Stimulated activated CD4-positive, alpha-beta T cell treated with anti-CD3 and anti-CD28 coated beads, TNF-alpha, amount 100 ng/mL, for 4 hours (primary cell): Measurements from ENCODE around the gene CGNL1.

Source experiments
- DNase-seq, 3 experiments: peaks; one replicate each; pipeline ENCODE4 v3.0.0-alpha.2; 2020; ENCODE audit warnings: low read depth in 3 of 3

CGNL1 gene

DNA sequence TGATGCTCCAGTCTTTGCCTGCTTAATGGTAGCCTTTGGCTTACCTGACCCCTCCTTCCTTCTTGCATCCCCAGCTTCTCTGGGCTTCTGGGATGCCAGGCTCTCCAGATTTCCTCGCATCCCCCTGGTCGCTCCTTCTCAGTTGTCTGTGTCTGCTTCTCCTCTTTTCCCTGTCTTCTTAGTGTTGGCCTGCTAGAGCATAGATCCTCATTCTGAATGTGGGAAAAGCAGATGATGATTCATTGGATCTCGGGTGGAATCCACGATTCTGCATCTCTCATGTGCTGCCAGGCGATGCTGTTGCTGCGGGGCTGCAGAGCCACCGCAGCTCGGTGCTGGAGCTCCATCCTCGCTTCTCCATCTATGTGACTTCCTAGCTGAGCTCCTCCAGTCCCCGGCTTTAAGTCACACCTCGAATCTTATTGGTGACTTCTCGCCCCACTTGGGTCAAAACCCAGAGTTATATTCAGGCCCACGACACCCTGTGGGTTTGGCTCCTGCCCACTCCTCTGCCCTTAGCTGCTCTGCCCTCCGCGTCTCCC is 47.4 kb downstream of the CGNL1 start:
- no peak for DNase-seq

DNA sequence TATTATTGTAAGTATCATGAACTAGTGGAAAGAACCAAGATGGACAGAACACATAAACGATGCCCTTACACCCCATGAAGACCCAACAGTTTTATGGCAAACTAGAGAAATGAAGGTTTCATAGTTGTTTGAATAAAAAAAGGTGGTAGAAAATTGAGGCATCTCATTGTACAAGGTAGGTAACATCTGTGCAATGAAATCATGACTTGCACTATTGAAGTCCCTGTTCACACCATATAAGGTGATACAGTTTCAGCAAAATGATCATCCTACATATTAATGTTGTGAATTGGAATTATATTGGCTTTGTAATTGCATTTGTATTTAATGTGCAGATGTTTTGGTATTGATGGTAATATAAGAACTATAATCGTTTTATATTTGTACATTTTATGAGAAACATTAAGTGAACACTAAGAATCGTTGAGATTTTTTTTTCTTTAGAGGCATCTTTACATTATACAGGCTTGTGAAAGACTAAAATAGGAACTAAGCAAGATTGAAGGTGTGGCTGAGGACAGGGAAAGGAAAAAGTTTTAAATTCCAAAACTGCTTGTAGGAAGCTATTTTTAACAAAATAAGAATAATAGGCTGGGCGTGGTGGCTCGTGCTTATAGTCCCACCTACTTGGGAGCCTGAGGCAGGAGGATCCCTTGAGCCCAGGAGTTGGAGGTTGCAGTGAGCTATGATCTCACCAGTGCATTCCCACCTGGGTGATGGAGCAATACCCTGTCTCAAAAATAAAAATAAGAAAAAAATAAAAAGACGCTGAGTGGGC is 48.5 kb downstream of the CGNL1 start:
- no peak for DNase-seq

DNA sequence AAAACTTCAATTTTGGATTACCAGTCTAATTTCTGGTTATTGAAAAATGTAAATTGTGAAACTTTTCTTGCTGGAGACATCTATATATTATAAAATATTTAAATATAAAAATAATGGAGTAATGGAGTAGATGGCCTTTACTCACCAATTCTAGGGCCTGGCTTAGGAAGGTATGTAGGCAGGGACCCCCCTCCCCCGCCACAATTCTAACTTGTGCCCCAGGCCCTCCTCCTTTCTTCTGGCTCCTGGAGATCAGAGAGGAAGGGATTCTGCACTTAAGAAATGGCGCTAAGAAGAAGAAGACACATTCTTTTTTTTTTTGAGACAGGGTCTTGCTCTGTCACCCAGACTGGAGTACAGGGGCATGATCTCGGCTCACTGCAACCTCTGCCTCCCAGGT is 49.5 kb downstream of the CGNL1 start:
- no peak for DNase-seq

DNA sequence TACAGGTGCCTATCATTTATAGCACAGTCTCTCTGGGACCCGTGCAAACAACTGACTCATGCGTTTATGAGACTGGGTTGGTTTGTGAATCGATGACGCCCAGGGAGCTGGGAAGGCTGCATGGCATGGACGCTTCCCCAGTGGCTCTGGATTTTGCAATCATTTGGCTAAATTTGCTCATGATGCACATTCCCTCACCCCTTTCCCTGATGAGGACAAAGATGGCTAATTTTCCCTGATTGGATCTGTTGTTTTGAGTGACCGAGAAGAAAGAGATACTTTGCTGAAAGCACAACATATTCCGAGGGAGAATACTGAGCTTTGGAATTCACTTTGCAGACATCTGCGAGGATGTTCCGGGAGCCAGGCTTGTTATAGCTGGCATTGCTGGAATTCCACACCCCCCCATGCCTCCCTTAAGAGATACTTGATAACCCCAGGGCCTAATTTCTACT is 51.1 kb downstream of the CGNL1 start:
- no peak for DNase-seq

DNA sequence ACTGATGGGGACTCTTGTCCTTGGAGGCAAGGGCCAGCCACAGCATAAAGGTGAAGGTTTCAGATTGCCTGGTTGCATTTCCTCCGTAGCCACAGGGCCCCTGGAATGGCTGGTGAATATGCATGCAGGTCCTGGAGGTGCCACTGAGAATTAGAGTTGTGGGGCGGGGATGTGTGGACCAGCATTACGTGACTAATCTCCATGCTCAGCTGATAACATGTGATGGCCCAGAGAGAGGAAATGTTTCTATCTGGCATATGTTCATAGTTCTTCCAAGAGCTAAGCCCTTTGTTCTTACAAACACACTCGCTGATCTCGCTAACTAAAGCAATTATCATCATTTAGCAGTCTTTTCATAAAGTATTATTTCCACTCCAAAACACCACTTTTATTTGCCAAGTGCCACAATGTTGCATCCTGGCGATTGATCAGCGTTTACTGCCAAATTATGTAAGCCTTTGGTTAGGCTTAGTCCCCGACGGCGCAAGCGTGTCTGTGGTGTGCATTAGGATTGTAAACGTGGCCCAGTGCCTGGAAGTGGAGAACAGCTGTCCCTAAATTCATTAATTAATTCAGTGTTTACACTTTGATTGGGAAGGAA is 55.9 kb downstream of the CGNL1 start:
- no peak for DNase-seq

DNA sequence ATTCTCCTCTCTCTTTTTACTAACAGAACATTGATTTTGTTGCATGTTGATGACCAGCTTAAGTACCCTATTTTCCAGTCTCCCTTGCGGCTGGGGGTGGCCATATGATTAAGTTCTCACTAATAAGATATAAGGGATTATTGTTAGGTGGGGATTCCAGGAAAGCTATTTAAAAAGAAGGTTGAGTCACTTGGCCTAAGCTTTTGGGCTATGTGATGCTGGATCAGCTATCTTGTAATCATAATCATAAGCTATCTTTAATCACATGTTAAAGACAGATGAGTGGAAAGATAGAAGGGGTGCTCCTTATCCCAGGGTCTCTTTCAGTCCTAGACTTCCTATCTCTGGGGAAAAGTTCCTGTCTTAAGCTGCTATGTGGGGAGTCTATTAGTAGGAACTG is 59.9 kb downstream of the CGNL1 start:
- no peak for DNase-seq

DNA sequence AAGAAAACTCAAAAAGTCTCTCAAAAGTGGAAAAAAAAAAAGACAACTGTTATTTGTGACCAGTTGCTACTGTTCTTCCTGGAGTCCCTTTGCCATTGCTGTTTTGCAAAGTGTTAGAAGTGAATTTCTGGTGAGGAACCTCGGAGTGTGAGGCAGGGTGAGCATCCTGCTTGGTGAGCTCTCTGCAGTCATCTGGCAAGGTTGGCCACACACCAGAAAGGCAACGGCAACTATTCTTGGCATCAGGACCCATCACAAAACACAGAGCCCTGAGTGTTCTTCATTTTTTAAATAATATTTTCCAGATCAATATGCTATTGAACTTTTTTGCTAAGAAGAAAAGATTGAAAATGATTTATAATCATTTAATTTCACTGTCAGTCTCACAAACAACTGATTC is 60.7 kb downstream of the CGNL1 start:
- no peak for DNase-seq

DNA sequence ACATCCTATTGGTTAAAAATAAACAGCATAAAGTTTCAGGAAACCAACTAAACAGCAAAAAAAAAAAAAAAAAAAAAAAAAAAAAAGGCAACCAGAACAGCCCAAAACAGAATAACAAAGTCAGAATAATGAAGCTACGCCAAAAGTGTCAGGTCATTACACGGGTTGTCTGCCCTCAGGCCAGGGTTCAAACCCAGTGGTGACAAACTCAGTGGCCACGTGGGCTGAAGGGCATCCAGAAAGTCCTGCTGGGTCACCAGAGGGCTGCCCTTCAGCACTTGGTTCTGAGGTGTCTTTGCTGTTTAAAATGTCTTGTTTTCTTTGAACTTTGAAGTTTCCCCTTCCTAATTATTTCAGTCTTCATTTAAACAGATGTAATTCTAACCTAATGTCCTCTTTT is 61.3 kb downstream of the CGNL1 start:
- DNase-seq = no peak

DNA sequence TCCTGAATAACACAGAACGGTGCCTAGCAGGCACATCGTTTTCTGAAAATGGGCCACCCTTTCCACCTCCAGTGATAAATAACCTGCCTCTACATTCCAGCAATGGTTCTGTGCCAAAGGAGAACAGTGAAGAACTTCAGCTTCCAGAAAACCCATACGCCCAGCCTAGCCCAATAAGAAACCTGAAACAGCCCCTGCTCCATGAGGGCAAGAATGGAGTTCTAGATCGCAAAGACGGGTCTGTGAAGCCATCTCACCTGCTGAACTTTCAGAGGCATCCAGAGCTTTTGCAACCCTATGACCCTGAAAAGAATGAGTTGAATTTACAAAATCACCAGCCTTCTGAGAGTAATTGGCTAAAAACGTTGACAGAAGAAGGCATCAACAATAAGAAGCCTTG is 61.9 kb downstream of the CGNL1 start:
- no peak for DNase-seq

DNA sequence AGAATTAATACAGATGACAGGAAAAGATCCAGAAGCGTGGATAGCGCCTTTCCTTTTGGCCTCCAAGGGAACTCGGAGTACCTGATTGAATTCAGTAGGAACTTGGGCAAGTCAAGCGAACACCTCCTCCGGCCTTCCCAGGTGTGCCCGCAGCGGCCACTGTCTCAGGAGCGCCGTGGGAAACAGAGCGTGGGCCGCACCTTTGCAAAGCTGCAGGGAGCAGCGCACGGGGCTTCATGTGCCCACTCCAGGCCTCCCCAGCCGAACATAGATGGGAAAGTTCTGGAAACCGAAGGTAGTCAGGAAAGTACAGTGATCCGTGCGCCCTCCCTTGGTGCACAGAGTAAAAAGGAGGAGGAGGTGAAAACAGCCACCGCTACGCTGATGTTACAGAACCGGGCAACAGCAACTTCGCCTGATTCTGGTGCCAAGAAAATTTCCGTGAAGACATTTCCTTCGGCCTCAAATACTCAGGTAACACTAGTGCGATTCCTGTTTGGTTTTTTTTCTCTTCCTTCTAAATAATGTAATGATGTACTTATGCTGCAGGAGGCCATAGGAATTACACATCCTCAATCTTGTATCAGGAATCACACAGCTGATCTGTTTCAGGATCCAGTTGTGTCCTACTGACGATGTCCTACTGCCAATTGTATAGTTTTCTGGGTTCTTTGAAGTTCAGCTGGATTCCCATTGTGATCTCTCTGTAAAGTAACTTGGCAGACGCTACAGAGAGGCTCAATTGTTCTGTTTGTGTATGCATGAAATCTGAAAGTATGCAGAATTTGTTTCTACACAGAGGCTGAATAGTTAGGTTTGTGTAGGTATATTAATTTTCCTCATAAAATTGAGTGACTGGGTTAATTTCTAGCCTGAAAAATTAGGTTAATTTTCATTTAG is 63.1 kb downstream of the CGNL1 start:
- DNase-seq = no peak

DNA sequence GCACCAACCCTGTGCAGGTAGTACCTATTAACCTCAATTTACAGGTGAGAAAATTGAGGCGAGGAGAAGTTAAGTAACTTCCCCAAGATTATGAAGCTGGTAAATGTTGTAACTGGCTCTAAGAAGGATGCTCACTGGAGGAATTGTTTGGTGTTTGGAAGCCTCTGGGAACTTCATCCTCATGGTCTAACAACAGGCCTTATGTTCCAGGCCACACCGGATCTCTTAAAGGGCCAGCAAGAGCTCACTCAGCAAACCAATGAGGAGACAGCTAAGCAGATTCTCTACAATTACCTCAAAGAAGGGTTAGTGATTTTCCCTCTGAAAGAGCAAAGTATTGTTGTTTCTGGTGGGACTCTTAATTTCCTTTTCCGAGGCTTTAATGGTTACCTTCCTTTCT is 63.9 kb downstream of the CGNL1 start:
- DNase-seq = no peak

DNA sequence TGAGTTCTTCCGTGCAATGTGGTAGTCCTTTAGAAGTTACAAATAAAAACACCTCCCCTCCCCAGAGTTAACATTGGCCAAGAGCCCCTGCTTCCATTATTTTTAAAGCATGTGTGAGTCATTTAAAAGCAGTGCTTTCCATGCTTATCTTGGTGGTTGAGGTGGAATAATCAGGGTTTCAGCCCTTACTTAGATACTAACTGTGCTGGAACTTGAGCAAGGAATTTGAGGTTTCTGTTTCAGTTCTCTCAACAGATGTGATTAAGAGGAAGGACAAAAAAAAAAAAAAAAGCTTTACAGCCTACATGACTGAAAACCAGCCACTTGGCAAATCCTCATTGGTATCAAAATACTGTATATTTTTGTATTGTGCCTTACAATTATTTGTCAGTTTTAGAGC is 64.5 kb downstream of the CGNL1 start:
- DNase-seq = no peak

DNA sequence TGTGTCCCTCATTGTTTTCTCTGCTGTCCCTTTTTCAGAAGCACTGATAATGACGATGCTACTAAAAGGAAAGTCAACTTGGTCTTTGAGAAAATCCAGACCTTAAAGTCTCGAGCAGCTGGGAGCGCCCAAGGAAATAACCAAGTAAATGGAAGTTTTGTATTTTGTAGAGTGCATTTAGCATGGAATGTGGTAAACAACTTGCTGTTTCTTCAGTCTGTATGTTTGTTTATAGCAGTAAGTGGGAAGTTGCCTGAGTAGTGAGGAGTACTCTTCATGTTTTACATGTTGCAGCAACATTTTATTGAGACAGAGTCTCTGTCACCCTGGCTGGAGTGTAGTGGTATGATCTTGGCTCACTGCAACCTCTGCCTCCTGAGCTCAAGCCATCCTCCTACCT is 66.0 kb downstream of the CGNL1 start:
- DNase-seq = no peak

DNA sequence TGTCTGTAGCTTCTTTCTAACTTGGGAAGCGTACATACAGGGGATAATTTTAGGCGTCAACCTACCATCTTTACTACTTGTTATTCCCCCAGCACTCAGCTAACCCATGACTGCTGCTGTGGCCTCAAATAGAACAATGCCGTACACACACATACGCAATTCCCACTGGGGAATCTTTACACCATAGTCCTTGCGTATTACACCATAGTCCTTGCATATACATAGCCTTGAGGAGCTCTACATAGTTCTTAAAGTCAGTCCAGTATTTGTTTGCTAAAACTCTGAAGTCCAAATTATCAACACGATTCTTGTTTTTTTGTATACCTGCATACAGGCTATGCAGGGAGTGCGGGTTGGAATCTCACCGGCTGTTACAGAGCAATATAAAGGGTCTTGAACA is 67.2 kb downstream of the CGNL1 start:
- no peak for DNase-seq

DNA sequence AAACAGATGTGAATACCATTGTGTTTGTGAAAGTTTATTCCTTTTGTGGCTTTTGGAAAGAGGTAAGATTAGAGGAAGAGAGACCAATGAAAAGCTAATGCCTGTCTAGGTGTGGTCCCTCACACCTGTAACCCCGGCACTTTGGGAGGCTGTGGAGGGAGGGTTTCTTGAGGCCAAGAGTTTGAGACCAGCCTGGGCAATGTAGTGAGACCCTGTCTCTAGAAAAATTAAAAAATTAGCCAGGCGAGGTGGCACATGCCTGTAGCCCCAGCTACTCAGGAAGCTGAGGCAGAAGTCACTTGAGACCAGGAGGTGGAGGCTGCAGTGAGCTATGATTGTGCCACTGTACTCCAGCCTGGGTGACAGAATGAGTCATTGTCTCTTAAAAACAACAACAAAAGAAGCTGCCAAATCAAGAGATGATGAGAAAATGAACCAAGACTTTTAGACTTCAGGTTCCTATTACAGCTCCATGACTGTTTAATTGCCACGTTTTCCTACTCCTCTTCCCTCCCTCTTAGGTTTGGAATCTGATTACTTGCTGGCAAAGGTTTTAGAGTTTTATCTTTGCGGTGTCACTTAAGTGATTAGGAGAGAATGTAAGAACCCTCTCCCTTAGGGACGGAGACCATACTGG is 68.7 kb downstream of the CGNL1 start:
- no peak for DNase-seq

DNA sequence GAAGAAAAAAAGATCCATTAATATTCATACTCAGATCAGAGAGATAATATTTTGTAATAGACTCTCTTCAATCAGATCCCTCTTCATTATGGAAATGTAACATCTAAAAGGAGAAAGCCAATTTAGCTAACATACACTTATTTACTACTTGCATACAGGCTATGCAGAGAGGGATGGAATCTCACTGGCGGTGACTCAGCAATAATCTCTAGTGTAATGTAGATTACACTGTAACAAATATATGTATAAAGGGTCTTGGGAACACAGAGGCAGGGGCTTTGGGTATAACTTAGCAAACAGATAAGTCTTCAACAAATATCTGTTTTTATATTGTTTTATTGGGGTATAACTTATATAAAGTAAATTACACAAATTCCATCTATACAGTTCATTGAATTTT is 69.6 kb downstream of the CGNL1 start:
- DNase-seq = no peak

DNA sequence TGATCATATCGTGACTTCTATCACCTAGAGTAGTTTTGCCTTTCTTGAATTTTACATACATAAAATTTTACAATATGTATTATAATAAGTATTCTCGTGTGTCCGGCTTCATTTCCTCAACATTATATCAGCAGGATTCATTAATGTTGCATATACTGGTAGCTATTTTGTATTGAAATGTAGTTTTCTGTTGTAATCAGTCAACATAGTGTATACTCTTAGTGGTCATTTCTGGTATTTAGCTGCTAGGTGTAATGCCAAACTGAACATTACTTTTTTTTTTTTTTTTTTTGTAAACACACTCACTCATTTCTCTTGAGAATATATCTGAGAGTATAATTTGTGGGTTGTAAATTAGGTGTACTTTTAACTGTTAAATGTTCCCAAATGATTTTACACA is 70.1 kb downstream of the CGNL1 start:
- no peak for DNase-seq

DNA sequence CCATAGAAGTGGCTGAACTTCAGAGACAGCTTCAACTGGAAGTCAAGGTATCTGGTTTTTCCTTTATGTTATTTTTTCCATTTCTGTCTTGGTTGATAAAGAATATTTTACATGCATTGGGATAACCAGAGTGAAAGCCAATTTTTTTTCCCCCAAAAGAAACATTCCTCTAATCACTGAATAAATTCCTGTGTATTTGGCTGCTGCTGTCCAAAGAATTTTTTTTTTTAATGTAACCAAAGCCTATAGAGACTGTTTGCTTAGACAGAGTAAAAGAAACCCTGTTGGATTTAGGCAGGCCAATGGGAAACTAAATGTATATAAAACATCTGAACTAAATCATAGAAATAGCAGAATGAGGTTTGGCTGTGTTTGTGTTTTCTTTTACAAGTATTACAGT is 75.2 kb downstream of the CGNL1 start:
- no peak for DNase-seq

DNA sequence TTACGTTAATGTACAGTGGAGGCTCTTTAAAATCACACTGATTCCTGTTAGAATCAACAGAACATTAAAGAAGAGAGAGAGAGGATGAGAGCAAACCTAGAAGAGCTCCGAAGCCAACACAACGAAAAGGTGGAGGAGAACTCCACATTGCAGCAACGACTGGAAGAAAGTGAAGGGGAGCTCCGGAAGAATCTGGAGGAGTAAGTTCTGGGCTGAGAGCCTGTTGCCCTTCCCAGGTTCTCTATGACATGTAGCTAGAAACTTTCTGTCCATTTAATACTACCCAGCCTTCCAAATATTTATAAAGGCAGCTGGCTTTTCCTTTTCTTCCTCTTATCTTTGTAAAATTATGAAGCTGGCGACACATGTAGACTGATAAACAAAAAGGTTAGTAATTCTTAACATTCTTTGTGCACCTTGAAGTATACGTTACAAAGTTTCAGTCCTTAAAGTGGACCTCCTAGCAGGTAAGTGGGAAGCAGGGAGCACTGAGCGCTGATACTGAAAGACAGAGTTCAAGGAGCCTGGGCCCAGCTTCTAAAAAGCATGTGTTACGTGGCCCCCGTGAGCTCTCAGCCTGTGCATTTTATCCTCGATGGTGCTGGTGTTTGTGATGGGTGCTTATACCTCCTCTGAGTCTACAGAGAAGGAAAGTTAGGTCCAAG is 75.9 kb downstream of the CGNL1 start:
- DNase-seq = no peak

DNA sequence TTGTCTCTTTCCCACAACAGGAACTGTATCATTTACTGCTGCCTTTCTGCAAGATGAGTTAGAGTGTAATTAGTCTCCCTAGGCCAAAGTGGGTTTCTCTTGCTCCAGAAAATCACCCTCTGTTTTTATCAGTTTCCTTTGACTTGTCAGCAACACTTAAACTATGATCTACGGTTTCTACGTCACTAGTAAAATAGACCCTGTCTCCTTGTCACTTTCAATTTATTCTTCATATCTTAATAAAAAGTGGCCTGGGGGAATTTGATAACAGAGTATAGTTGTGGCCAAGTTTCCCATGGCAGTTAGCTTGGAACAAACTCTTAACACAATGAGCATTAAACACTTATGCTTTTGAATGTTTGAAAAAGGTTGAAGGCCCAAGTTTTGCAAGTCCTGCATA is 79.6 kb downstream of the CGNL1 start:
- DNase-seq = no peak

DNA sequence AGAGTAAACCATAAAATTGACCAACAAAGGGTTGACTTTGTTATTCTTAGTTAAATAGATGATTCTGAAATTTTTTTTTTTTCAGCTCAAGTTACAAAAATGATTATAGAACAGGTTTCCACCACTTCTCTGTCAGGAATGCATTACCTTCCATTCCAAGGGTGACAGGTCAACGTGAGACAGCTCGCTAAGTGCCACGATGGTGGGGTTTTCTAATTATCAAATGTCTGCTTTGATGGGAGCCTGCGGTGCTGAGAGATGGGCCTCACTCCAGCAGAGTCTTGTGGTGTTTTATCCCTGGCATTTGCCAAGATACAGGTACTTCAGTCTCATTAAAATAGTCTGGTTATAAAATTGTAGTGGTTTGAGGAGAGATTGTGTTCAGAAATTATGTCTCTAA is 80.3 kb downstream of the CGNL1 start:
- no peak for DNase-seq
